ENCODE results near the gene H2AZ2. TPM values are rescaled to one million over a fixed set of nuclear protein-coding genes. Genes with fewer than 3 reads are reported as not detected.
"Not testable (repeated sequence)": the region's sequence is repeated elsewhere in the genome, so short reads cannot be mapped to it uniquely, and the experiment has no call there.

The H2AZ2 gene
- total RNA-seq, 1 experiment from 2014 or later, result 188 TPM

GRCh38 chr7:44823255-44823781, 24.6 kb downstream of the H2AZ2 start:
- no peaks in the 10 kb centered on the region for H4K20me1 ChIP-seq (ENCODE audit: insufficient read depth, low read depth, low read length)
- H3K27me3 ChIP-seq (ENCODE audit: low read length), result no peaks in the 10 kb centered on the region
- H3K4me1 ChIP-seq (ENCODE audit: low read length), result no peaks in the 10 kb centered on the region
- H3K4me3 ChIP-seq (ENCODE audit: low read length), result no peak overlapping the region
- no peak overlapping the region for H3K9ac ChIP-seq (ENCODE audit: low read length)
- H3K79me2 ChIP-seq (ENCODE audit: low read length), result no peaks in the 10 kb centered on the region
- H3K36me3 ChIP-seq (ENCODE audit: insufficient read depth, low read length), result peaks cover 10% of the 10 kb centered on the region
- no peak overlapping the region for H3K27ac ChIP-seq (ENCODE audit: low read length)
- no peaks in the 10 kb centered on the region for H3K9me3 ChIP-seq (ENCODE audit: low read length)
- DNase-seq, result no peak
- H2AFZ ChIP-seq (ENCODE audit: low read length), result no peak overlapping the region
- H3K4me2 ChIP-seq (ENCODE audit: low read depth, low read length, poor library complexity, severe bottlenecking), result no peak overlapping the region
- H3K9me2 ChIP-seq (replicated peaks; ENCODE audit: insufficient read depth, low read length), result no peaks in the 10 kb centered on the region

DNA sequence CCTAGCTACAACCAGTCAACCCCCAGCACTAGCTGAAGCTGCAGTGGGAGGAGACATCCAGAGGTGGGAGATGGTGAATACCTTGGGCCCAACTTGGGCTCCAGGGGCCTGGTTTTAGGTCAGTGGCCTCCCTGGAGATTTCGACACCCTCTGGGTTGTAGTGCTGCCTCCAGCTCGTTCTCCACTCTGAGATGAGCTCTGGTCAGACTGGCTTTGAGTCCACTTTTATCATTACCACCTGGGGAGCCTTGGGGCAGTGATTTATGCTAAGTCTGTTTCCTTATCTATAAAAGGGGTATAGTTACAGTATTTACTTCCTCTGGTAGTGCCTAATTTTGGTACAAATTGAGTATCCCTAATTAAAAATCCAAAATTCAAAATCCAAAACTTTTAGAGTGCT, 28.6 kb downstream of the H2AZ2 start:
- Histone ChIP-seq H3K9me3 (ENCODE audit: low read length) (no peaks in the 10 kb centered on the region), H3K79me2 (ENCODE audit: low read length) (no peaks in the 10 kb centered on the region), H3K4me1 (ENCODE audit: low read length) (no peaks in the 10 kb centered on the region), H3K36me3 (ENCODE audit: insufficient read depth, low read length) (no peaks in the 10 kb centered on the region), H3K4me3 (ENCODE audit: low read length) (no peak overlapping the region), H3K27ac (ENCODE audit: low read length) (no peak overlapping the region), H3K27me3 (ENCODE audit: low read length) (no peaks in the 10 kb centered on the region), H3K4me2 (ENCODE audit: low read depth, low read length, poor library complexity, severe bottlenecking) (no peak overlapping the region), H3K9me2 (replicated peaks; ENCODE audit: insufficient read depth, low read length) (no peaks in the 10 kb centered on the region), H2AFZ (ENCODE audit: low read length) (no peak overlapping the region), H4K20me1 (ENCODE audit: insufficient read depth, low read depth, low read length) (no peaks in the 10 kb centered on the region), H3K9ac (ENCODE audit: low read length) (no peak overlapping the region)
- DNase-seq, result no peak

GRCh38 chr7:44814919-44815318, 33.0 kb downstream of the H2AZ2 start:
- Histone ChIP-seq H4K20me1 (ENCODE audit: insufficient read depth, low read depth, low read length) (no peaks in the 10 kb centered on the region), H3K4me2 (ENCODE audit: low read depth, low read length, poor library complexity, severe bottlenecking) (no peak overlapping the region), H3K9me3 (ENCODE audit: low read length) (no peaks in the 10 kb centered on the region), H3K27ac (ENCODE audit: low read length) (no peak overlapping the region), H2AFZ (ENCODE audit: low read length) (no peak overlapping the region), H3K9ac (ENCODE audit: low read length) (no peak overlapping the region), H3K4me1 (ENCODE audit: low read length) (no peaks in the 10 kb centered on the region), H3K27me3 (ENCODE audit: low read length) (no peaks in the 10 kb centered on the region), H3K36me3 (ENCODE audit: insufficient read depth, low read length) (no peaks in the 10 kb centered on the region), H3K9me2 (replicated peaks; ENCODE audit: insufficient read depth, low read length) (no peaks in the 10 kb centered on the region), H3K79me2 (ENCODE audit: low read length) (no peaks in the 10 kb centered on the region), H3K4me3 (ENCODE audit: low read length) (no peak overlapping the region)
- no peak for DNase-seq

- DNase-seq, result no peak
- Histone ChIP-seq H3K27ac (ENCODE audit: low read length) (no peak overlapping the region), H3K9ac (ENCODE audit: low read length) (no peak overlapping the region), H2AFZ (ENCODE audit: low read length) (no peak overlapping the region), H3K4me3 (ENCODE audit: low read length) (no peak overlapping the region), H3K4me2 (ENCODE audit: low read depth, low read length, poor library complexity, severe bottlenecking) (no peak overlapping the region), H3K9me3 (ENCODE audit: low read length) (no peaks in the 10 kb centered on the region), H3K4me1 (ENCODE audit: low read length) (no peaks in the 10 kb centered on the region), H3K79me2 (ENCODE audit: low read length) (no peaks in the 10 kb centered on the region), H3K9me2 (replicated peaks; ENCODE audit: insufficient read depth, low read length) (no peaks in the 10 kb centered on the region), H4K20me1 (ENCODE audit: insufficient read depth, low read depth, low read length) (no peaks in the 10 kb centered on the region), H3K27me3 (ENCODE audit: low read length) (no peaks in the 10 kb centered on the region), H3K36me3 (ENCODE audit: insufficient read depth, low read length) (no peaks in the 10 kb centered on the region)
These were observed 36.3 kb downstream of the H2AZ2 start for GRCh38 chr7:44811571-44811970.

DNA sequence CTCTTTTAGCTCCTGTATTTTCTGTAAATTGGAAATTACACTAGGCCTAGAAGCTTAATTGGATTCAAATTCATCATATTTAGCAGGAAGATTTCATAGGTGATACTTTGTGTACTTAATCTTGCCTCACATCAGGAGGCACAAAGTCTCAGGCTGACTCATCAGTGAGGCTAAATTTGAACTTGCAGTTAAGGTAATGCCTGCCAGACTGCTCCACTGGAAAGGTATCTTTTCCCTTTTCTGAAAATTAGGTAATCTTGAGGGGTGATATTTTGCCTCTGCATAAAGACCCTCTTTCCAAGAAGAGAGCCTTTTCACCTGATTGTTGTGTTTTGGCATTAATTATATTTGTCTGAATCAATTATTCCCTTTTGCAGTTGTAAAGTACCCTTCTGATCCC, 36.8 kb downstream of the H2AZ2 start:
- H3K9me2 ChIP-seq (replicated peaks; ENCODE audit: insufficient read depth, low read length), result no peaks in the 10 kb centered on the region
- no peak overlapping the region for H3K27ac ChIP-seq (ENCODE audit: low read length)
- no peak for DNase-seq
- H3K27me3 ChIP-seq (ENCODE audit: low read length), result no peaks in the 10 kb centered on the region
- no peaks in the 10 kb centered on the region for H4K20me1 ChIP-seq (ENCODE audit: insufficient read depth, low read depth, low read length)
- H3K9ac ChIP-seq (ENCODE audit: low read length), result no peak overlapping the region
- H3K4me3 ChIP-seq (ENCODE audit: low read length), result no peak overlapping the region
- no peak overlapping the region for H3K4me2 ChIP-seq (ENCODE audit: low read depth, low read length, poor library complexity, severe bottlenecking)
- no peaks in the 10 kb centered on the region for H3K9me3 ChIP-seq (ENCODE audit: low read length)
- no peak overlapping the region for H2AFZ ChIP-seq (ENCODE audit: low read length)
- H3K36me3 ChIP-seq (ENCODE audit: insufficient read depth, low read length), result no peaks in the 10 kb centered on the region
- H3K4me1 ChIP-seq (ENCODE audit: low read length), result no peaks in the 10 kb centered on the region
- no peaks in the 10 kb centered on the region for H3K79me2 ChIP-seq (ENCODE audit: low read length)

DNA sequence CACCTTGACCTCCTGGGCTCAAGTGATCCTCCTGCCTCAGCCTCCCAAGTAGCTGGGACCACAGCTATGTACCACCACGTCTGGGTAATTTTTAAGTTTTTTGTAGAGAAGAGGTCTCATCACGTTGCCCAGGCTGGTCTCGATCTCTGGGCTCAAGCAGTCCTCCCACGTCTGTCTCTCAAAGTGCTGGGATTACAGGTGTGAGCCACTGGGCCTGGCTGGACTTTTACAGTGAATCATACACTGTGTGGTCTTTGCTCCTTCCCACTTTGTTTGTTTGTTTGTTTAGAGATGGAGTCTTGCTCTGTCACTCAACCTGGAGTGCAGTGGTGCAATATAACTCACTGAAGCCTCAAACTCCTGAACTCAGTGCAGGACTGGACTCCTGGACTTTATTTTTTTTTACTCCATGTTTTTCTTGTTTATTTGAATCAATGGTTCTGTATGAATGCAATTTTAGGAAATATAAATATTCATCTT, 38.9 kb downstream of the H2AZ2 start:
- H3K9me3 ChIP-seq (ENCODE audit: low read length), result no peaks in the 10 kb centered on the region
- no peaks in the 10 kb centered on the region for H3K79me2 ChIP-seq (ENCODE audit: low read length)
- no peaks in the 10 kb centered on the region for H4K20me1 ChIP-seq (ENCODE audit: insufficient read depth, low read depth, low read length)
- DNase-seq, result no peak
- H3K27ac ChIP-seq (ENCODE audit: low read length), result no peak overlapping the region
- no peaks in the 10 kb centered on the region for H3K4me1 ChIP-seq (ENCODE audit: low read length)
- no peaks in the 10 kb centered on the region for H3K9me2 ChIP-seq (replicated peaks; ENCODE audit: insufficient read depth, low read length)
- no peaks in the 10 kb centered on the region for H3K27me3 ChIP-seq (ENCODE audit: low read length)
- no peaks in the 10 kb centered on the region for H3K36me3 ChIP-seq (ENCODE audit: insufficient read depth, low read length)
- no peak overlapping the region for H3K4me3 ChIP-seq (ENCODE audit: low read length)
- H3K9ac ChIP-seq (ENCODE audit: low read length), result no peak overlapping the region
- H3K4me2 ChIP-seq (ENCODE audit: low read depth, low read length, poor library complexity, severe bottlenecking), result no peak overlapping the region
- H2AFZ ChIP-seq (ENCODE audit: low read length), result no peak overlapping the region

- H3K36me3 ChIP-seq (ENCODE audit: insufficient read depth, low read length), result peaks cover 18% of the 10 kb centered on the region
- H3K27me3 ChIP-seq (ENCODE audit: low read length), result no peaks in the 10 kb centered on the region
- no peak overlapping the region for H3K4me3 ChIP-seq (ENCODE audit: low read length)
- H3K9ac ChIP-seq (ENCODE audit: low read length), result no peak overlapping the region
- no peaks in the 10 kb centered on the region for H3K9me2 ChIP-seq (replicated peaks; ENCODE audit: insufficient read depth, low read length)
- no peak overlapping the region for H3K27ac ChIP-seq (ENCODE audit: low read length)
- no peaks in the 10 kb centered on the region for H3K4me1 ChIP-seq (ENCODE audit: low read length)
- peaks cover 6% of the 10 kb centered on the region for H4K20me1 ChIP-seq (ENCODE audit: insufficient read depth, low read depth, low read length)
- no peak overlapping the region for H2AFZ ChIP-seq (ENCODE audit: low read length)
- H3K79me2 ChIP-seq (ENCODE audit: low read length), result no peaks in the 10 kb centered on the region
- H3K9me3 ChIP-seq (ENCODE audit: low read length), result no peaks in the 10 kb centered on the region
- DNase-seq, result peak; percentile 49
- H3K4me2 ChIP-seq (ENCODE audit: low read depth, low read length, poor library complexity, severe bottlenecking), result no peak overlapping the region
These were observed 41.9 kb downstream of the H2AZ2 start for GRCh38 chr7:44805950-44806349.

GRCh38 chr7:44803828-44804519, 43.9 kb downstream of the H2AZ2 start:
- H2AFZ ChIP-seq (ENCODE audit: low read length); H3K4me3 ChIP-seq (ENCODE audit: low read length); H3K9me3 ChIP-seq (ENCODE audit: low read length); H3K9ac ChIP-seq (ENCODE audit: low read length); H3K27me3 ChIP-seq (ENCODE audit: low read length); H3K79me2 ChIP-seq (ENCODE audit: low read length); H3K4me1 ChIP-seq (ENCODE audit: low read length); H3K27ac ChIP-seq (ENCODE audit: low read length); H3K4me2 ChIP-seq (ENCODE audit: low read depth, low read length, poor library complexity, severe bottlenecking); H3K9me2 ChIP-seq (replicated peaks; ENCODE audit: insufficient read depth, low read length): not testable (repeated sequence)
- peaks cover 34% of the 10 kb centered on the region for H3K36me3 ChIP-seq (ENCODE audit: insufficient read depth, low read length)
- DNase-seq, result peak; percentile 65
- peaks cover 20% of the 10 kb centered on the region for H4K20me1 ChIP-seq (ENCODE audit: insufficient read depth, low read depth, low read length)

Measured in Karpas-422 (cell line).